Lower lobe of right lung (tissue), 2 donors: ENCODE results near the gene ZNF718. TPM values are rescaled to one million over a fixed set of nuclear protein-coding genes. Genes with fewer than 3 reads are reported as not detected.
"Not testable (repeated sequence)": the region's sequence is repeated elsewhere in the genome, so short reads cannot be mapped to it uniquely, and the experiment has no call there.

Experiments used
- ATAC-seq, 2 donors: fragments of 200-7000 bp; cut with Tn5 transposase; one replicate each; pipeline ENCODE4 v1.9.1; 2020 to 2022; ENCODE audit warnings: mild to moderate bottlenecking in 2 of 2, moderate library complexity in 2 of 2
- DNase-seq: peaks from one replicate; pipeline ENCODE4 v3.0.0-alpha.2; 2020
- H3K27ac ChIP-seq: fragments of 200-600 bp; one replicate; pipeline ENCODE4 v1.8.0; 2022
- H3K27me3 ChIP-seq: fragments of 200-600 bp; one replicate; pipeline ENCODE4 v1.8.0; 2022; ENCODE audit warnings: low read depth
- H3K36me3 ChIP-seq: fragments of 200-600 bp; one replicate; pipeline ENCODE4 v1.8.0; 2022; ENCODE audit warnings: mild to moderate bottlenecking
- H3K4me1 ChIP-seq: fragments of 200-600 bp; one replicate; pipeline ENCODE4 v1.8.0; 2022
- H3K4me3 ChIP-seq: fragments of 200-600 bp; one replicate; pipeline ENCODE4 v1.8.0; 2022; ENCODE audit warnings: mild to moderate bottlenecking
- H3K9me3 ChIP-seq: fragments of 200-600 bp; one replicate; pipeline ENCODE4 v1.8.0; 2022
- CTCF ChIP-seq: fragments of 200-600 bp; IDR thresholded peaks from one replicate; pipeline ENCODE4 v1.8.0; 2022; ENCODE audit warnings: antibody characterized with exemption, mild to moderate bottlenecking
- intact Hi-C: fragments of 100-400 bp; cut with DNase I; formaldehyde crosslinking; loops from one replicate; pipeline ENCODE4 v1.11.0; 2022
- total RNA-seq: library from RNA; stranded (reverse); fragmentation: NEBNext Ultra II Directional; extraction: Animal tissue kit (Norgen Biotek cat#: 25700); gene quantifications from one replicate; pipeline ENCODE4 v1.2.1, GENCODE V29; 2021
- donor health status: DM: no; HTN: yes; CAD: no; lungs with severe emphysema.

ZNF718 gene
- total RNA-seq, 1 donor from 2014 or later = 9.8 TPM

- TF ChIP-seq CTCF = no peak
- Histone ChIP-seq H3K36me3 (no peaks in the 10 kb centered on the region), H3K27me3 (no peaks in the 10 kb centered on the region), H3K4me1 (no peaks in the 10 kb centered on the region), H3K4me3 (no peak overlapping the region), H3K9me3 (peaks cover 99% of the 10 kb centered on the region), H3K27ac (no peak overlapping the region)
- DNase-seq = no peak
- intact Hi-C loops = no loop called here
- ATAC-seq = no peak
These were observed 37.4 kb downstream of the ZNF718 start for GRCh38 chr4:161496-162284.

- DNase-seq, H3K27me3 ChIP-seq, H3K36me3 ChIP-seq, H3K4me3 ChIP-seq, H3K27ac ChIP-seq, H3K4me1 ChIP-seq, intact Hi-C loops, ATAC-seq: not testable (repeated sequence)
- peaks cover 90% of the 10 kb centered on the region for H3K9me3 ChIP-seq
These were observed 45.3 kb downstream of the ZNF718 start for GRCh38 chr4:169640-170039.

- ATAC-seq, DNase-seq, intact Hi-C loops, H3K4me3 ChIP-seq, H3K4me1 ChIP-seq, H3K36me3 ChIP-seq, H3K27me3 ChIP-seq, H3K27ac ChIP-seq: not testable (repeated sequence)
- H3K9me3 ChIP-seq = peaks cover 89% of the 10 kb centered on the region
These were observed 47.0 kb downstream of the ZNF718 start for GRCh38 chr4:171318-171717.

- ATAC-seq = no peak
- intact Hi-C loops = no loop called here
- DNase-seq = no peak
- Histone ChIP-seq H3K4me3 (no peak overlapping the region), H3K27ac (no peak overlapping the region), H3K27me3 (no peaks in the 10 kb centered on the region), H3K4me1 (no peaks in the 10 kb centered on the region), H3K9me3 (peaks cover 95% of the 10 kb centered on the region), H3K36me3 (no peaks in the 10 kb centered on the region)
- TF ChIP-seq CTCF = no peak
These were observed 49.5 kb downstream of the ZNF718 start for GRCh38 chr4:173666-174314.

GRCh38 chr4:175986-176385, 51.7 kb downstream of the ZNF718 start:
- TF ChIP-seq CTCF = no peak
- peaks cover 99% of the 10 kb centered on the region for H3K9me3 ChIP-seq
- H3K36me3 ChIP-seq = no peaks in the 10 kb centered on the region
- no peaks in the 10 kb centered on the region for H3K27me3 ChIP-seq
- H3K27ac ChIP-seq = no peak overlapping the region
- H3K4me3 ChIP-seq = no peak overlapping the region
- H3K4me1 ChIP-seq = no peaks in the 10 kb centered on the region
- intact Hi-C loops = no loop called here
- DNase-seq (no peak), ATAC-seq (no peak)

- Histone ChIP-seq H3K27ac (no peak overlapping the region), H3K9me3 (peaks cover 98% of the 10 kb centered on the region), H3K4me3 (no peak overlapping the region), H3K36me3 (no peaks in the 10 kb centered on the region), H3K27me3 (no peaks in the 10 kb centered on the region), H3K4me1 (no peaks in the 10 kb centered on the region)
- ATAC-seq (no peak), DNase-seq (no peak)
- intact Hi-C loops = no loop called here
- TF ChIP-seq CTCF = no peak
These were observed 52.7 kb downstream of the ZNF718 start for GRCh38 chr4:176995-177394.

GRCh38 chr4:182225-182624, 57.9 kb downstream of the ZNF718 start:
- intact Hi-C loops, H3K4me1 ChIP-seq, ATAC-seq, H3K27ac ChIP-seq, H3K36me3 ChIP-seq, DNase-seq, H3K4me3 ChIP-seq, H3K27me3 ChIP-seq: not testable (repeated sequence)
- peaks cover 98% of the 10 kb centered on the region for H3K9me3 ChIP-seq
